ENCODE data around the gene TAPBP.

GRCh38 chr6:33279257-33279695 is 34.6 kb downstream of the TAPBP start:
- TF ChIP-seq CTCF (IDR thresholded peaks at IDR 0.05) (no peak), EZH2 (IDR thresholded peaks at IDR 0.05) (no peak)

All from neural progenitor cell (in vitro differentiated cells).